ENCODE results near the gene DIP2A.
"Not testable (repeated sequence)": the region's sequence is repeated elsewhere in the genome, so short reads cannot be mapped to it uniquely, and the experiment has no call there.

The DIP2A gene

GRCh38 chr21:46426313-46427046 is 32.2 kb upstream of the DIP2A start:
- DNase-seq = no peak

GRCh38 chr21:46427516-46427915 is 31.2 kb upstream of the DIP2A start:
- DNase-seq = no peak

- no peak for DNase-seq
Observed at GRCh38 chr21:46428286-46428685, 30.4 kb upstream of the DIP2A start.

- no peak for DNase-seq
Observed at GRCh38 chr21:46428987-46429710, 29.5 kb upstream of the DIP2A start.

- DNase-seq = no peak
Observed at GRCh38 chr21:46429754-46430681, 28.7 kb upstream of the DIP2A start.

GRCh38 chr21:46431448-46431847 is 27.2 kb upstream of the DIP2A start:
- DNase-seq = no peak

GRCh38 chr21:46431884-46432488 is 26.7 kb upstream of the DIP2A start:
- no peak for DNase-seq

- not testable (repeated sequence) for DNase-seq
Observed at GRCh38 chr21:46433116-46433515, 25.6 kb upstream of the DIP2A start.

- no peak for DNase-seq
Observed at GRCh38 chr21:46434322-46434958, 24.3 kb upstream of the DIP2A start.

GRCh38 chr21:46435786-46436227 is 22.9 kb upstream of the DIP2A start:
- no peak for DNase-seq

- no peak for DNase-seq
Observed at GRCh38 chr21:46436621-46437020, 22.1 kb upstream of the DIP2A start.

- DNase-seq = no peak
Observed at GRCh38 chr21:46437096-46437498, 21.6 kb upstream of the DIP2A start.

- DNase-seq = no peak
Observed at GRCh38 chr21:46437511-46437910, 21.2 kb upstream of the DIP2A start.

GRCh38 chr21:46438241-46438640 is 20.4 kb upstream of the DIP2A start:
- no peak for DNase-seq

GRCh38 chr21:46439906-46440305 is 18.8 kb upstream of the DIP2A start:
- no peak for DNase-seq

- DNase-seq = no peak
Observed at GRCh38 chr21:46441331-46441730, 17.4 kb upstream of the DIP2A start.

GRCh38 chr21:46441961-46442498 is 16.7 kb upstream of the DIP2A start:
- DNase-seq = no peak

GRCh38 chr21:46442938-46443337 is 15.8 kb upstream of the DIP2A start:
- DNase-seq = peak; percentile 54

GRCh38 chr21:46443910-46444309 is 14.8 kb upstream of the DIP2A start:
- DNase-seq = no peak

GRCh38 chr21:46448108-46448507 is 10.6 kb upstream of the DIP2A start:
- DNase-seq = no peak

- DNase-seq = not testable (repeated sequence)
Observed at GRCh38 chr21:46448855-46449254, 9.8 kb upstream of the DIP2A start.

GRCh38 chr21:46452710-46453109 is 6.0 kb upstream of the DIP2A start:
- no peak for DNase-seq
